ENCODE measurements around the gene ANKRD66. TPM values are rescaled to one million over a fixed set of nuclear protein-coding genes. Genes with fewer than 3 reads are reported as not detected.

Gene ANKRD66
- total RNA-seq, 4 donors from 2014 or later = not detected

- Histone ChIP-seq H3K4me3 (no peak overlapping the region), H3K27ac (no peak overlapping the region), H3K4me1 (no peaks in the 10 kb centered on the region), H3K36me3 (no peaks in the 10 kb centered on the region), H3K9me3 (no peaks in the 10 kb centered on the region), H3K27me3 (no peaks in the 10 kb centered on the region)
- intact Hi-C loops (cut with DNase I; ENCODE audit: low total_unique reads) (loop anchor here (10.0 kb wide), 1 partner anchor 695 kb away; no protein-coding TSS in a partner anchor), in situ Hi-C loops (cut with MboI; ENCODE audit: low sequenced_read_pairs in 4 of 4) (no loop called here)
- DNase-seq (no peak), ATAC-seq (no peak)
- no peak for TF ChIP-seq CTCF (IDR thresholded peaks at IDR 0.05 in 4 of 5, conservative IDR thresholded peaks at IDR 0.05 in 1 of 5)
- no peak for TF ChIP-seq POLR2A (IDR thresholded peaks at IDR 0.05)
Measured at GRCh38 chr6:46789434-46790354, 43.0 kb downstream of the ANKRD66 start.

- intact Hi-C loops (cut with DNase I; ENCODE audit: low total_unique reads) = no loop called here
- no peaks in the 10 kb centered on the region for H3K9me3 ChIP-seq
- no peak overlapping the region for H3K4me3 ChIP-seq
- TF ChIP-seq CTCF (IDR thresholded peaks at IDR 0.05 in 4 of 5, conservative IDR thresholded peaks at IDR 0.05 in 1 of 5) (no peak), POLR2A (IDR thresholded peaks at IDR 0.05) (no peak)
- in situ Hi-C loops (cut with MboI; ENCODE audit: low sequenced_read_pairs in 4 of 4) = no loop called here
- no peak overlapping the region for H3K27ac ChIP-seq
- no peaks in the 10 kb centered on the region for H3K4me1 ChIP-seq
- no peaks in the 10 kb centered on the region for H3K36me3 ChIP-seq
- no peaks in the 10 kb centered on the region for H3K27me3 ChIP-seq
- ATAC-seq (no peak), DNase-seq (no peak)
Measured at GRCh38 chr6:46790355-46790874, 43.7 kb downstream of the ANKRD66 start.

DNA sequence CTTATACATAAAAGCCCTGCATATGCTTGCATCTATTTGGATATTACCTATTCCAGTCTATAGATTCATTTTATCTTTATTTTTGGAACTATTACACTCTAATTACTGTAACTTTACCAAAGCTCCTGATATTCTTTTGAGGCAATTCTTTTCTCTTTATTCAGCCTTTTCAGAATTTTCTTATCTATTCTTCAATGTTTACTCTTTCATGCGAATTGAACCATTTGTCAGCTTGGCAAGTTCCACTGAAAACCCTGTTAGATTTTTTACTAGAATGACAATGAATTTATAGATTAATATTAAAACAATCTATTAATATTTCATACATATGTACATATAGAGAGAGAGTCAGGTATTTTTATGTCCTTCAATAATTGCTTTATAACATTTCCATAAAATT lies 45.9 kb downstream of the ANKRD66 start:
- Histone ChIP-seq H3K4me3 (no peak overlapping the region), H3K36me3 (no peaks in the 10 kb centered on the region), H3K27me3 (no peaks in the 10 kb centered on the region), H3K9me3 (no peaks in the 10 kb centered on the region), H3K27ac (no peak overlapping the region), H3K4me1 (no peaks in the 10 kb centered on the region)
- TF ChIP-seq POLR2A (IDR thresholded peaks at IDR 0.05) = no peak
- TF ChIP-seq CTCF (IDR thresholded peaks at IDR 0.05 in 4 of 5, conservative IDR thresholded peaks at IDR 0.05 in 1 of 5) = no peak
- no peak for DNase-seq
- intact Hi-C loops (cut with DNase I; ENCODE audit: low total_unique reads) (no loop called here), in situ Hi-C loops (cut with MboI; ENCODE audit: low sequenced_read_pairs in 4 of 4) (no loop called here)
- ATAC-seq = no peak

- DNase-seq = no peak
- intact Hi-C loops (cut with DNase I; ENCODE audit: low total_unique reads) (no loop called here), in situ Hi-C loops (cut with MboI; ENCODE audit: low sequenced_read_pairs in 4 of 4) (no loop called here)
- TF ChIP-seq CTCF (IDR thresholded peaks at IDR 0.05 in 4 of 5, conservative IDR thresholded peaks at IDR 0.05 in 1 of 5) (no peak), POLR2A (IDR thresholded peaks at IDR 0.05) (no peak)
- ATAC-seq = no peak
- H3K27me3 ChIP-seq = no peaks in the 10 kb centered on the region
- no peaks in the 10 kb centered on the region for H3K9me3 ChIP-seq
- no peak within 1 kb of the TSS for H3K4me3 ChIP-seq
- H3K36me3 ChIP-seq = no peaks in the 10 kb centered on the region
- H3K27ac ChIP-seq = no peak within 1 kb of the TSS
- H3K4me1 ChIP-seq = no peaks in the 10 kb centered on the region
Measured at GRCh38 chr6:46793138-46793537, 46.4 kb downstream of the ANKRD66 start, which contains the start of gene MEP1A. MEP1A (plus strand) TSS chr6:46793389; CDS start chr6:46793399, 10 bp downstream.
